Lung (tissue), 12 donors: Measurements from ENCODE around the gene LMX1B. TPM values are rescaled to one million over a fixed set of nuclear protein-coding genes. Genes with fewer than 3 reads are reported as not detected.

Experiments
- ATAC-seq: fragments of 200-7000 bp; cut with Tn5 transposase; one replicate; pipeline ENCODE4 v1.9.1; 2020; ENCODE audit warnings: moderate number of reproducible peaks; ENCODE audit not compliant: insufficient read depth, low FRiP score
- DNase-seq, 3 donors: peaks; one replicate each; pipeline ENCODE4 v3.0.0-alpha.2; 2013 to 2017
- H3K27ac ChIP-seq, 2 donors: one replicate each; pipeline ENCODE4 v1.5.1; 2013; ENCODE audit warnings: mild to moderate bottlenecking in 2 of 2, moderate library complexity in 2 of 2, control low read depth in 1 of 2, inconsistent platforms in 1 of 2, low read depth in 1 of 2, low read length in 1 of 2
- H3K27me3 ChIP-seq, 3 donors: one replicate each; pipeline ENCODE4 v1.5.1; 2013; ENCODE audit warnings: low read length in 2 of 3; ENCODE audit not compliant: control insufficient read depth in 3 of 3, insufficient read depth in 3 of 3
- H3K36me3 ChIP-seq, 4 donors: one replicate each; pipeline ENCODE4 v1.5.1; 2013; ENCODE audit warnings: low read length in 4 of 4, mild to moderate bottlenecking in 1 of 4, moderate library complexity in 1 of 4; ENCODE audit not compliant: control insufficient read depth in 4 of 4, insufficient read depth in 4 of 4
- H3K4me1 ChIP-seq, 5 donors: one replicate each; pipeline ENCODE4 v1.5.1; 2013; ENCODE audit warnings: low read length in 5 of 5, mild to moderate bottlenecking in 2 of 5, moderate library complexity in 1 of 5; ENCODE audit not compliant: control insufficient read depth in 5 of 5, insufficient read depth in 5 of 5
- H3K4me3 ChIP-seq: one replicate; pipeline ENCODE4 v1.5.1; 2013; ENCODE audit warnings: mild to moderate bottlenecking, control low read depth, moderate library complexity
- H3K9ac ChIP-seq, 2 donors: one replicate each; pipeline ENCODE4 v1.5.1; 2013; ENCODE audit warnings: low read length in 2 of 2, control low read depth in 1 of 2; ENCODE audit not compliant: insufficient read depth in 1 of 2
- H3K9me3 ChIP-seq, 4 donors: one replicate each; pipeline ENCODE4 v1.5.1; 2013; ENCODE audit warnings: low read length in 3 of 4, mild to moderate bottlenecking in 1 of 4, moderate library complexity in 1 of 4; ENCODE audit not compliant: control insufficient read depth in 4 of 4, insufficient read depth in 3 of 4
- CTCF ChIP-seq: IDR thresholded peaks from 2 replicates; pipeline ENCODE4 v1.5.1; 2012; ENCODE audit warnings: mild to moderate bottlenecking; ENCODE audit errors: control extremely low read depth, extremely low read depth
- WGBS, 2 donors: extraction: QIAGEN DNeasy Blood & Tissue Kit; methylation state at CpG; one replicate each; pipeline ENCODE4 v1.1.7; 2013; 5-methylcytosine and 5-hydroxymethylcytosine counted together
- polyA plus RNA-seq, 2 donors: library from polyadenylated mRNA; stranded (reverse); fragments of 200-250 nt; gene quantifications; one replicate each; pipeline ENCODE4 v1.2.1, GENCODE V29; 2013
- total RNA-seq, 2 donors: library from RNA; depleted of rRNA in 1 of 2; stranded (reverse); fragments of >200 nt in 1 of 2; gene quantifications; one replicate each; pipeline ENCODE4 v1.2.1, GENCODE V29; 2014 to 2021
- donor health status: control.
- donor health status: control.
- donor health status: Bipolar disorder and iron deficiency.
- donor health status: healthy.
- donor health status: DM: yes; HTN: yes; CAD: no.

LMX1B gene
- total and polyA plus RNA-seq, 4 donors, result under 0.01 to 0.77 (median 0.10) TPM

GRCh38 chr9:126695186-126695585 is 81.5 kb downstream of the LMX1B start:
- H3K9ac ChIP-seq, result no peak overlapping the region
- WGBS, 2 donors, result 79 to 89% methylated on average over 14 of the region's 14 CpGs
- H3K4me3 ChIP-seq, result no peak overlapping the region
- H3K9me3 ChIP-seq, result peaks cover 0 to 3% (median 0%) of the 10 kb centered on the region in 4 donors
- H3K27ac ChIP-seq, result no peak overlapping the region
- DNase-seq (peak in 1 of 3 donors; percentile 3), ATAC-seq (no peak)
- no peaks in the 10 kb centered on the region for H3K4me1 ChIP-seq
- TF ChIP-seq CTCF, result no peak
- no peaks in the 10 kb centered on the region for H3K36me3 ChIP-seq
- peaks cover 0 to 5% (median 2%) of the 10 kb centered on the region in 3 donors for H3K27me3 ChIP-seq

GRCh38 chr9:126695701-126696400 is 82.1 kb downstream of the LMX1B start:
- Histone ChIP-seq H3K27ac (no peak overlapping the region), H3K27me3 (peaks cover 0 to 5% (median 2%) of the 10 kb centered on the region in 3 donors), H3K4me1 (no peaks in the 10 kb centered on the region), H3K9ac (no peak overlapping the region), H3K9me3 (peaks cover 0 to 5% (median 0%) of the 10 kb centered on the region in 4 donors), H3K36me3 (no peaks in the 10 kb centered on the region), H3K4me3 (no peak overlapping the region)
- DNase-seq (peak in 1 of 3 donors; percentile 6), ATAC-seq (no peak)
- 83 to 86% methylated on average over 17 to 22 of the region's 22 CpGs for WGBS, 2 donors
- no peak for TF ChIP-seq CTCF

GRCh38 chr9:126696401-126697145 is 82.8 kb downstream of the LMX1B start:
- Histone ChIP-seq H3K4me1 (no peaks in the 10 kb centered on the region), H3K9ac (no peak overlapping the region), H3K9me3 (peaks cover 0 to 5% (median 0%) of the 10 kb centered on the region in 4 donors), H3K27me3 (peaks cover 0 to 5% (median 0%) of the 10 kb centered on the region in 3 donors), H3K36me3 (no peaks in the 10 kb centered on the region), H3K4me3 (no peak overlapping the region), H3K27ac (no peak overlapping the region)
- 87 to 95% methylated on average over 27 of the region's 27 CpGs for WGBS, 2 donors
- ATAC-seq (no peak), DNase-seq (peak in 1 of 3 donors; percentile 6)
- no peak for TF ChIP-seq CTCF
